Mammary epithelial cell (primary cell): ENCODE data around the gene CCDC91.

Source experiments
- CTCF ChIP-seq, 2 donors: IDR thresholded peaks in 1 of 2; conservative IDR thresholded peaks in 1 of 2; 2 replicates each; pipeline ENCODE4 v1.5.1; 2011 to 2012; ENCODE audit warnings: inconsistent platforms in 2 of 2, low read length in 2 of 2, mild to moderate bottlenecking in 2 of 2, control low read depth in 1 of 2, low read depth in 1 of 2; ENCODE audit not compliant: insufficient read depth in 1 of 2; ENCODE audit errors: extremely low read depth in 1 of 2
- EZH2 ChIP-seq: IDR thresholded peaks from 2 replicates; pipeline ENCODE4 v1.6.1; 2012; ENCODE audit warnings: low read length, inconsistent platforms, borderline replicate concordance

- TF ChIP-seq CTCF (conservative IDR thresholded peaks at IDR 0.05 in 1 of 2, IDR thresholded peaks at IDR 0.05 in 1 of 2; ENCODE audit: extremely low read depth in 1 of 2, insufficient read depth in 1 of 2, low read depth in 1 of 2, low read length in 2 of 2) (no peak), EZH2 (no peak)
Measured at GRCh38 chr12:28156804-28157203, 33.5 kb upstream of the CCDC91 start.
